Measurements from ENCODE around the gene SLC35G4. TPM values are rescaled to one million over a fixed set of nuclear protein-coding genes. Genes with fewer than 3 reads are reported as not detected.

SLC35G4 gene
- total and polyA plus RNA-seq, 2 of the 13 experiments (the other 11 are each of a cell fraction or from before 2014, with no cell fraction given): not detected

DNA sequence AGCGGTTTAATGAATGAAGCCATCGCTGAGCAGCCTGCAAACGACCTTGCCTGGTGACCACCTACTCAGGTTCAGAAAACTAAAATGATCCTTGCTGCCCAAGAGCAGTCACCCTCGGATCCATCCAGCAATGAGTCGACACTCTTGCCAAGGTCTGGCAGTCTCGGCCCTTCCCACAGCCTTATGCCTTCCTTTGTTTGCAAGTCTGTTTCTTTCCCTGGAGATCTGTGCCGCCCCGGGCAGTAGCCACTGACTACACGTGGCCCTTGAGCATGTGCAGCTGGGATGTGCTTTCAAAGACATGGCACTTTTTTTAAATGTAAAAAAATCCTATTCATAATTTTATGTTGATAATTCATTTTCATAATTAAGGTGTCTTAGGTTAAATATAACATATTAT is 37.2 kb upstream of the SLC35G4 start:
- peaks cover 1 to 20% of the 10 kb centered on the region in 2 experiments; a peak in 3 of 5 replicates for H3K27me3 ChIP-seq (ENCODE audit: control insufficient read depth in 1 of 2, insufficient read depth in 2 of 2, low read length in 2 of 2)
- FAIRE-seq (no peak), ATAC-seq (no peak), DNase-seq (ENCODE audit: low spot score) (no peak)
- in situ Hi-C loops (cut with HindIII; ENCODE audit: extremely low pct_ligation_motif_present, low pct_unique_long_range_greater_than_20kb) (no loop called here), intact Hi-C loops (cut with micrococcal nuclease; ENCODE audit: unreplicated experiment) (no loop called here)
- no peaks in the 10 kb centered on the region for H3K4me1 ChIP-seq (ENCODE audit: insufficient read depth, low read length)
- no peak overlapping the region for H3K27ac ChIP-seq (ENCODE audit: extremely low read length, insufficient read depth, low read length)
- TF ChIP-seq U2AF2 (IDR thresholded peaks at IDR 0.05; ENCODE audit: low read depth, low read length) (no peak), U2AF1 (optimal IDR thresholded peaks at IDR 0.05; ENCODE audit: low read depth, low read length) (no peak), ZFP41 (CRISPR knock-in tag; IDR thresholded peaks at IDR 0.05; ENCODE audit: borderline replicate concordance) (no peak), ZNF713 (CRISPR knock-in tag; IDR thresholded peaks at IDR 0.05) (no peak), RBAK (CRISPR knock-in tag; IDR thresholded peaks at IDR 0.05) (no peak), ZNF567 (CRISPR knock-in tag; IDR thresholded peaks at IDR 0.05; ENCODE audit: borderline replicate concordance) (no peak)
- TF ChIP-seq, protein P1, sequence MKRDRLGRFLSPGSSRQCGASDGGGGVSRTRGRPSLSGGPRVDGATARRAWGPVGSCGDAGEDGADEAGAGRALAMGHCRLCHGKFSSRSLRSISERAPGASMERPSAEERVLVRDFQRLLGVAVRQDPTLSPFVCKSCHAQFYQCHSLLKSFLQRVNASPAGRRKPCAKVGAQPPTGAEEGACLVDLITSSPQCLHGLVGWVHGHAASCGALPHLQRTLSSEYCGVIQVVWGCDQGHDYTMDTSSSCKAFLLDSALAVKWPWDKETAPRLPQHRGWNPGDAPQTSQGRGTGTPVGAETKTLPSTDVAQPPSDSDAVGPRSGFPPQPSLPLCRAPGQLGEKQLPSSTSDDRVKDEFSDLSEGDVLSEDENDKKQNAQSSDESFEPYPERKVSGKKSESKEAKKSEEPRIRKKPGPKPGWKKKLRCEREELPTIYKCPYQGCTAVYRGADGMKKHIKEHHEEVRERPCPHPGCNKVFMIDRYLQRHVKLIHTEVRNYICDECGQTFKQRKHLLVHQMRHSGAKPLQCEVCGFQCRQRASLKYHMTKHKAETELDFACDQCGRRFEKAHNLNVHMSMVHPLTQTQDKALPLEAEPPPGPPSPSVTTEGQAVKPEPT (CRISPR knock-in tag; IDR thresholded peaks at IDR 0.05; ENCODE audit: low read depth): no peak
- WGBS (ENCODE audit: low lambda C conversion rate): 23% methylated on average over 9 of the region's 9 CpGs
- no peaks in the 10 kb centered on the region for H4K20me1 ChIP-seq (ENCODE audit: insufficient read depth, low read length)
- H3K9me3 ChIP-seq (ENCODE audit: low read length): no peaks in the 10 kb centered on the region
- POLR2A ChIA-PET: no interaction called here
- H3K36me3 ChIP-seq (replicated peaks in 1 of 2; ENCODE audit: control insufficient read depth in 1 of 2, insufficient read depth in 2 of 2, low read length in 2 of 2): no peaks in the 10 kb centered on the region
- CTCF ChIA-PET (ENCODE audit: low intra/inter-chr PET ratio, low total read pairs): no interaction called here
- BruUV-seq (replicated peaks): no TSS peak
- H2AFZ ChIP-seq (ENCODE audit: low read length): no peak overlapping the region
- H3K4me2 ChIP-seq (ENCODE audit: low read depth, low read length): no peak overlapping the region
- H3K9ac ChIP-seq (ENCODE audit: insufficient read depth, low read depth, low read length): no peak overlapping the region
- H3K79me2 ChIP-seq (ENCODE audit: insufficient read depth, low read length): no peaks in the 10 kb centered on the region
- H3K4me3 ChIP-seq (replicated peaks in 1 of 3; ENCODE audit: insufficient read depth in 1 of 3, low read depth in 2 of 3, low read length in 3 of 3): no peak overlapping the region

DNA sequence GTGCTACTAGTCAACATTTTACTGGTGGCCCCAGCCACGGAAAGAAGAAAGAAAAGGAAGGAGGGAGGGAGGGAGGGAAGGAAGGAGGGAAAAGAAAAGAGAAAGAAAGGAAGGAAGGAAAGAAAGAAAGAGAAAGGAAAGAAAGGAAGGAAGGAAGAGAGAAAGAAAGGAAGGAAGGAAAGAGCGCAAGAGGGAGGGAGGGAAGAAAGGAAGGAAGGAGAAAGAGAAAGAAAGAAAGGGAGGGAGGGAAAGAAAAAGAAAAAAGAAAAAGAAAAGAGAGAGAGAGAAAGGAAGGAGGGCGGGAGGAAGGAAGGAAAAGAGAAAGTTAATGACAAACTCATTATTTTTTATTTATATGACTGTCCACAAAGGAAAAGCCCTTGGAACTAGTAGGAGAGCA is 34.9 kb upstream of the SLC35G4 start:
- no peak overlapping the region for H3K27ac ChIP-seq (ENCODE audit: extremely low read length, insufficient read depth, low read length)
- no peaks in the 10 kb centered on the region for H3K9me3 ChIP-seq (ENCODE audit: low read length)
- intact Hi-C loops (cut with micrococcal nuclease; ENCODE audit: unreplicated experiment) (no loop called here), in situ Hi-C loops (cut with HindIII; ENCODE audit: extremely low pct_ligation_motif_present, low pct_unique_long_range_greater_than_20kb) (no loop called here)
- POLR2A ChIA-PET: no interaction called here
- H4K20me1 ChIP-seq (ENCODE audit: insufficient read depth, low read length): no peaks in the 10 kb centered on the region
- H3K79me2 ChIP-seq (ENCODE audit: insufficient read depth, low read length): no peaks in the 10 kb centered on the region
- CTCF ChIA-PET (ENCODE audit: low intra/inter-chr PET ratio, low total read pairs): no interaction called here
- DNase-seq (ENCODE audit: low spot score) (no peak), FAIRE-seq (no peak), ATAC-seq (no peak)
- H3K36me3 ChIP-seq (replicated peaks in 1 of 2; ENCODE audit: control insufficient read depth in 1 of 2, insufficient read depth in 2 of 2, low read length in 2 of 2): no peaks in the 10 kb centered on the region
- TF ChIP-seq CBX2 (IDR thresholded peaks at IDR 0.05; ENCODE audit: low read depth, low read length): no peak
- TF ChIP-seq CBX2 (CRISPR knock-in tag; IDR thresholded peaks at IDR 0.05; ENCODE audit: low read depth): no peak
- no peak for TF ChIP-seq ZNF460 (CRISPR knock-in tag; IDR thresholded peaks at IDR 0.05; ENCODE audit: borderline replicate concordance)
- no peak for TF ChIP-seq ZNF577 (CRISPR knock-in tag; IDR thresholded peaks at IDR 0.05; ENCODE audit: borderline replicate concordance, low read depth)
- TF ChIP-seq ZNF121 (CRISPR knock-in tag; IDR thresholded peaks at IDR 0.05): no peak
- TF ChIP-seq POGZ (CRISPR knock-in tag; IDR thresholded peaks at IDR 0.05): no peak
- no peak for TF ChIP-seq HHEX (CRISPR knock-in tag; IDR thresholded peaks at IDR 0.05)
- TF ChIP-seq, protein P2, sequence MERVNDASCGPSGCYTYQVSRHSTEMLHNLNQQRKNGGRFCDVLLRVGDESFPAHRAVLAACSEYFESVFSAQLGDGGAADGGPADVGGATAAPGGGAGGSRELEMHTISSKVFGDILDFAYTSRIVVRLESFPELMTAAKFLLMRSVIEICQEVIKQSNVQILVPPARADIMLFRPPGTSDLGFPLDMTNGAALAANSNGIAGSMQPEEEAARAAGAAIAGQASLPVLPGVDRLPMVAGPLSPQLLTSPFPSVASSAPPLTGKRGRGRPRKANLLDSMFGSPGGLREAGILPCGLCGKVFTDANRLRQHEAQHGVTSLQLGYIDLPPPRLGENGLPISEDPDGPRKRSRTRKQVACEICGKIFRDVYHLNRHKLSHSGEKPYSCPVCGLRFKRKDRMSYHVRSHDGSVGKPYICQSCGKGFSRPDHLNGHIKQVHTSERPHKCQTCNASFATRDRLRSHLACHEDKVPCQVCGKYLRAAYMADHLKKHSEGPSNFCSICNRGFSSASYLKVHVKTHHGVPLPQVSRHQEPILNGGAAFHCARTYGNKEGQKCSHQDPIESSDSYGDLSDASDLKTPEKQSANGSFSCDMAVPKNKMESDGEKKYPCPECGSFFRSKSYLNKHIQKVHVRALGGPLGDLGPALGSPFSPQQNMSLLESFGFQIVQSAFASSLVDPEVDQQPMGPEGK (CRISPR knock-in tag; IDR thresholded peaks at IDR 0.05): no peak
- TF ChIP-seq SIN3B (IDR thresholded peaks at IDR 0.05; ENCODE audit: low read length): no peak
- no TSS peak for BruUV-seq (replicated peaks)
- H3K4me2 ChIP-seq (ENCODE audit: low read depth, low read length): no peak overlapping the region
- H3K9ac ChIP-seq (ENCODE audit: insufficient read depth, low read depth, low read length): no peak overlapping the region
- 3% methylated on average over 3 of the region's 3 CpGs for WGBS (ENCODE audit: low lambda C conversion rate)
- peaks cover 1 to 18% of the 10 kb centered on the region in 2 experiments; a peak in 2 of 5 replicates for H3K27me3 ChIP-seq (ENCODE audit: control insufficient read depth in 1 of 2, insufficient read depth in 2 of 2, low read length in 2 of 2)
- H3K4me3 ChIP-seq (replicated peaks in 1 of 3; ENCODE audit: insufficient read depth in 1 of 3, low read depth in 2 of 3, low read length in 3 of 3): no peak overlapping the region
- no peaks in the 10 kb centered on the region for H3K4me1 ChIP-seq (ENCODE audit: insufficient read depth, low read length)
- no peak overlapping the region for H2AFZ ChIP-seq (ENCODE audit: low read length)

Measured in HepG2 (cell line).